Left forelimb (tissue), 1 donor: ENCODE data around the gene SESN3.
"Not testable (repeated sequence)": the region's sequence is repeated elsewhere in the genome, so short reads cannot be mapped to it uniquely, and the experiment has no call there.

ENCODE experiments used
- DNase-seq: peaks from one replicate; pipeline ENCODE4 v3.0.0-alpha.2; 2018; ENCODE audit warnings: low spot score

SESN3 gene, protein sequence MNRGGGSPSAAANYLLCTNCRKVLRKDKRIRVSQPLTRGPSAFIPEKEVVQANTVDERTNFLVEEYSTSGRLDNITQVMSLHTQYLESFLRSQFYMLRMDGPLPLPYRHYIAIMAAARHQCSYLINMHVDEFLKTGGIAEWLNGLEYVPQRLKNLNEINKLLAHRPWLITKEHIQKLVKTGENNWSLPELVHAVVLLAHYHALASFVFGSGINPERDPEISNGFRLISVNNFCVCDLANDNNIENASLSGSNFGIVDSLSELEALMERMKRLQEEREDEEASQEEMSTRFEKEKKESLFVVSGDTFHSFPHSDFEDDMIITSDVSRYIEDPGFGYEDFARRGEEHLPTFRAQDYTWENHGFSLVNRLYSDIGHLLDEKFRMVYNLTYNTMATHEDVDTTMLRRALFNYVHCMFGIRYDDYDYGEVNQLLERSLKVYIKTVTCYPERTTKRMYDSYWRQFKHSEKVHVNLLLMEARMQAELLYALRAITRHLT

DNA sequence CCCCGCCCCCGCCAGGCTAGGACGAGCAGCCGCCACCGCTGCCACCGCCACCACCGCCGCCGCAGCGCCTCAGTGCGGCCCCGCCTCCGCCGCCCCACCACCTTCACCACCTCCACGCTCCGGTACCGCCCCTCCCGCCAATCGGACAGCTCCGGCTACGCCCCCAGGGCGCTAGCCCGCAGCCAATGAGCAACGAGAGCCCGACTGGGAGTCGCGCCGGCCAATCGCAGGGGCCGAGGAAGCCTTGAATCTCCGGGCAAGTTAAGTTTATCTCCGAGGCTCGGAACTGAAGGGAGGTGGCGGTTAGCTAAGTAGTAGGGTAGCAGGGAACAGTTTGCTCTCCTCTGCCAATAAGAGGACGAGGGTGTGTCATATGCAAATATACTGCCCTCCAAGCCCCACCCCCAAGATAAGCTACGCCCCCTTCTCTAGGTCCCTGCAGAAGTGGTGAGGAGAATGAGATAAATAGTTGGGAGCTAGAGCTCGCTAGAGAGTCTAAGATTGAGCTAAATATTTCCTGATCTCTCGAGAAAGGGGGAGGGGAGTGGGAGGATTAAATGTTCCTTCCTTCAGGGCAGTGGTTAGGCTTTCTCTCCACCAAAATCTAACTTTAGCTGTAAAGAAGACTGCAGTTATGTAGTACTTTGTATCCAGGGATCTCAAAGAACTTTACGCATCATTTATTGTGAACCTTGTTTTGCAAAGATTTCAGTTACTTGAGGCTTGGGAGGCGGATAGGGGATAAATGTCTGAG is at the start of gene SESN3:
Gene SESN3 (minus strand): TSS at position 76 of the 754 bp plus-strand sequence. CDS start 342 bp downstream, outside the sequence.
- peak; percentile 98 for DNase-seq

DNA sequence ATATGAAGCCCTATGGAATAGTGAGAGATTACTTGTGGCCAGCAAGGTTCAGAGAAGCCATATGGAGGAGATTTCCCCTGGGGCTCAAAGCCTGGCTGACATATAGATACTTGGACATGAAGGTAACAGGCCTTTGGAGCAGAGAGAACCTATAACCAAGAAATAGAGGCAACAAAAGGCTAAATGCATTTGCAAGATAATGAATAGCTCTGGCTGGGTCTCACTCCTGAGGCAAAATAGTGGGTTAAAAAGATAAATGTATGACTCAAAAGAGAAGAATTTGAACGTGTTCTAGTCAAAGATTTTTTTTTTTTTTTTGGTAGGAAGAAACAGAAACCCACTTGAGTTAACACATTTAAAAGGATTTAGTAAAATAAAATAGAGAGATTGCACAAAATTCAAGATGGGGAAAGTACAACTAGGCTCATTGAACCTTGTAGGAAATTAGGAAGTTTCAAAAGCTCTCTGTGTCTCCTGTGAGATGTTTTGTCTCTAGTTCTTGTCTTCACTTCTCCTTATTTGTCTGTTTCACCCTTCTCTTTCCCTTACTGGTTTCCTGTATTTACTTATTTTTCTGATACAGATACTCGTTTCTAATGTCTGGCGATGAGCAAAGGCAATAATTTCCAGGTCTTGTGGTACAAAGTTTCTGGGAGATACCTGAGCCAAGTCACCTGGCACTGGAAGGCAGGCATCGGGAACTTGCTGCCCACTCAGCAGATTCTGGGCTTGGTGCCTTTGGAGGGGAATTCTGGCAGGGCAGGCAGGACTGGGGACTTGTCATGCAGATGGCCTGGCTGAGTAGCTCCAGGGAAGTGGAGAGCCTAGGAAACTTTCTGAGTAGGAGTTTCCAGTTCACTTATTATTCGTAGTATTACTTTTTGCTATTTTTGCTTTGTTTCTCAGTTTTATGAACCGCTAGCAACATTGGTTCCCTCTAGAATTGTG is 49.2 kb upstream of the SESN3 start:
- DNase-seq = no peak

DNA sequence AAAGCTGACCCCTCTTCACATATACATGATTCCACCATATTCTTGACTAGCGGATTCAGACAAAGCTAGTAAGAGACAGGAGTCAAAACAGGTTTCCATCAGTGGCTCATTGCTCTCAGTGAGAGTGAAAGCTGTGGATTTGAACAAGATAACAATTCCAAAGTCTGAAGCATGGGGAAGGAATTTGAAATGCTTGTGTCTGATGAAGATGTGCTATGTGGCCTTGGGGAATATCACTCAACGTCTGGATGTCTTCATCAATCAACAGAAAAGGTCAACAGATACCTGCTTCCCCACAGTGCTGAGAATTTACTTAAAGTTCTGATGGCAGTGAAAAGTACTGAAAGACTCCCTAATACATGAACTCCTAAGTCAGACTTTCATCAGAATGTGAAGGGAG is 46.9 kb upstream of the SESN3 start:
- DNase-seq = no peak

DNA sequence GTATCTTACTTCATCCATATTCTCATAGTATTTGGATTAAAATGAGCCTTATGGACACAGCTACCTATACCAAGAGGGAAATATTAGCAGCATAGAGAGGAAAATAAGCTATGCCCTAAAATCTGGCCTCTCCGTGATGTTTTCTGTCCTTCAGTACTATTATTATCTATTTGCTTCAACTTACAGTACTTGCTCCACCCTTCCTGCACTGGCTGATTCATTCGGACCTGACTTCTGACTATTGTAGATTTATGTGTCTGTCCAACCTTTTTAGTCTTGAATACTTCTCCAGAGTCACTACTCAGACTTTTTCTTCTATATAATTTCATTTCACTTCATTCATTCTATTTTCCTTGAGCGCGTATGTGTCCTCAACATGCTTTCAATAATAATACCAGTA is 45.1 kb upstream of the SESN3 start:
- DNase-seq = no peak

DNA sequence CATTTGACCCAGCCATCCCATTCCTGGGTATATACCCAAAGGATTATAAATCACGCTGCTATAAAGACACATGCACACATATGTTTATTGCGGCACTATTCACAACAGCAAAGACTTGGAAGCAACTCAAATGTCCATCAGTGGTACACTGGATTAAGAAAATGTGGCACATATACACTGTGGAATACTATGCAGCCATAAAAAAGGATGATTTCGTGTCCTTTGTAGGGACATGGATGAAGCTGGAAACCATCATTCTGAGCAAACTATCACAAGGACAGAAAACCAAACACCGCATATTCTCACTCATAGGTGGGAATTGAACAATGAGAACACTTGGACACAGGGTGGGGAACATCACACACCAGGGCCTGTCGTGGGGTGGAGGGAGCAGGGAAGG is 42.6 kb upstream of the SESN3 start:
- DNase-seq = not testable (repeated sequence)

DNA sequence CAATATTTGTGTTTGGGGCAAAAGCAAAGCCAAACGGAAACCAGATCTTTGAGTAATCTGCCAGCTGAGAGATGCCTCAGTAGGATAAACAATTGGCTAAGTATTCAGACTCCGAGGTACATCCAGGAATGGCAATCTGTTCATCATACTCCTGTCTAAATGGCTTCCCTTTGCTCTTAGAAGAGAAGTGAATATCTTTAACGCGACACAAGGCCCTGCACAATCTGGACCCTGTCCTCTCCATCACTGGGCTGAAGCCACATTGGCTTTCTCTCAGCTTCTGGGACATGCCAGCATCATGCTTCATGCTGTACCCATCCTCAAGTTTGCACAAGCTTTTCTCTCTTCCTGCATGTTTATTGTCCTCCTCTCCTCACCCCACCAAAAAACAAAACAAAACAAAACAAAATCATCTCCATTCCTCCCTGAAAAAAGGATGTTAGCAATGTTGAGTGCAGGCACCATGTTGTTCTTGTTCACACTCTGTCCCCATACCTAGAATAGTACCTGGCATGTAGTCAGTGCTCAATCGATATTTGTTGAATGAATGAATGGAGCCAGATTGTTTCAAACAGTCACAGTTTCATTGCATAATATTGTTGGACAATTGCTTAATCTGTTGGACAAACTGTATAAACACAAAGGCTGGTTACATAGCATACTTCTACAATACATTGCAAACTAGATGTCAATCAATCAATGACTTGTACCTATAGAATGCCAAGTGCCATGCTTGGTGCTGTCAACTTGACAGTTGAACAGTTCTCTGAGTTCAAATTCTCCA is 38.2 kb upstream of the SESN3 start:
- DNase-seq = no peak

DNA sequence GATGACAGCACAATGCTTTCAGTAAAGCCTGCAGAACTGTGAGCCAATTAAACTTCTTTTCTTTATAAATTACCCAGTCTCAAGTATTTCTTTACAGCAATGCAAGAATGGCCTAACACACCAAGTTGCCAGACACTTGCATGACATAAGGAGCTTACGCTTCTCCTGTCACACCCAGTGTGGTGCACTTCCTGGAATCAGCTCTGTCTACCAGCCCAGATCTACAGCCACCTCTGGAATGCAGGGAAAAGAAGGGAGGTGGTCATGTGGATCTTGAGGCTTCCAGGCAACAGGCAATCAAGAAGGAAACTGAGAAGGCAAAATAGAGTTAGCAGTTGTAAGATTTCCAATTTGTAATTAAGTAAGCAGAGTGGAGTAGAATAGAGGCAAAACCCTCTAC is 37.4 kb upstream of the SESN3 start:
- no peak for DNase-seq

DNA sequence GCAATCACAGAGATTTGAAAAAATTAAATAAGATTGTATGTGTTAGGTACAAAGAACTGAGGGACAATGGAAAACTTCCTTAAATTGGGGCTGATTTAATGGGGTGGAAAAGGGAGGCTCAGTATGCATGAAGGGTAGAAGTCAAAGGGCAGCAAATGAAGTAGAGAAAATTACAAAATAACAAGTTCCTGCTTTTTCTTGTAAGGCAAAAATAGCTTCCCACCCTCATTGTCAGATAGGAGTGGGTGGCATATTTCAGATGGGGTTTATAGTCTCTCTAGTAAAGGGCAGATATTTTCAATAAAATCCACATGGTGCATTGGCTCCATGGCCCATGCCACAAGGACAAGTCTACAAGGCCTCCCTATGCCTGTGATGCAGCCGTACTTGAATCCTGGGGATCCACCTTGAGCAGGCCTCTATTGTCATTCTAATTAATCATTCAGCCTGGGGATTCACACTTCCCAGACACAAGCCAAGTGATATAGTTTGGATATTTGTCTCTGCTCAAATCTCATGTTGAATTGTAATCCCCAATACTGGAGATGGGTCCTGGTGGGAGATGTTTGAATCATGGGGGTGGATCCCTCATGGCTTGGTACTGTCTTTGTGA is 36.7 kb upstream of the SESN3 start:
- DNase-seq = no peak

DNA sequence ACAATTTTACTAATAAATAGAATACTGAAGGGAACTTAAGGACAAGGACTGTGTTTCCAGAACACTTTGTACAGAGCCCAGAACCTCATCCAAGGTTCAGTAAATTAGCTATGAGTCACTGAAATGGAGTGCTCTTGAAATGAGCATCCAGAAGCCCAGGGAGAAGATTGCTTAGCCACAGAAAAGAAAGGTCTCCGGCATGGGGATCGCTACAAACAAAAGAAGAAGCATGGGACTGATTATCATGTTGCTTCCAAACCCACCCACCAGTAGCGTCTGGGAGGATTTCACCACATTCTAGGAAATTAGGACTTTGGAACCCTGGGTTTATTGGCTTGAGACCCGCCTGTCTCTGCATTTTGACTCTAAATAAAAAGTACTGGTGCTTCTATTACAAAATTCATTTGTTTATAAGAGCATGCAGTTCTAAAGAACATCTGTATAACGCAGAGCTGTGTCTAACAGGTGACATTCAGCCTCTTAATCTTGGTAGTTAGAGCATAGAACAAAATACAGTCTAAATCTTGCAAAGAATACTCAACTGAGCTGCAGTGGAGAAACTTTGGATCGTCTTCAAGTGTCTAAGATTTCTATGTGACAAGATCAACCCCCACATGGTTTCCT is 35.9 kb upstream of the SESN3 start:
- DNase-seq = no peak

DNA sequence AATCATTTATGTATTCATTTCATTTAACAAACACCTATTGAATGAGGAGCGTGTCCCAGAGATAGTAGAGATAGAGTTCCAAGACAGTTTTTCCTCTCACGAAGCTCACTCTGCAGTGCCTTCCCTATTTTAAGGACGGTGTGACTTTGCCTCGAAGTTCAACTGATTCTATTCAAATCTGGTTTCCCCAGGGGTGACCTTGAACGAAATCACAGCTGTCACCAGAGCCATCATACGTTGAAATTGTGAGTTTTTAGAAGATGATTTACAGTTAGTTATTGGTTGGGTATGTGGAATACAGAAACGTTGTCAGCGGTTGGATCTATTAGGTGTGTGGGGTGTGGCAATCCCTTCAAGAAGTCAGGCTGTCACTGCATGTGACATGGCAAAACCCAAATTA is 33.9 kb upstream of the SESN3 start:
- no peak for DNase-seq

DNA sequence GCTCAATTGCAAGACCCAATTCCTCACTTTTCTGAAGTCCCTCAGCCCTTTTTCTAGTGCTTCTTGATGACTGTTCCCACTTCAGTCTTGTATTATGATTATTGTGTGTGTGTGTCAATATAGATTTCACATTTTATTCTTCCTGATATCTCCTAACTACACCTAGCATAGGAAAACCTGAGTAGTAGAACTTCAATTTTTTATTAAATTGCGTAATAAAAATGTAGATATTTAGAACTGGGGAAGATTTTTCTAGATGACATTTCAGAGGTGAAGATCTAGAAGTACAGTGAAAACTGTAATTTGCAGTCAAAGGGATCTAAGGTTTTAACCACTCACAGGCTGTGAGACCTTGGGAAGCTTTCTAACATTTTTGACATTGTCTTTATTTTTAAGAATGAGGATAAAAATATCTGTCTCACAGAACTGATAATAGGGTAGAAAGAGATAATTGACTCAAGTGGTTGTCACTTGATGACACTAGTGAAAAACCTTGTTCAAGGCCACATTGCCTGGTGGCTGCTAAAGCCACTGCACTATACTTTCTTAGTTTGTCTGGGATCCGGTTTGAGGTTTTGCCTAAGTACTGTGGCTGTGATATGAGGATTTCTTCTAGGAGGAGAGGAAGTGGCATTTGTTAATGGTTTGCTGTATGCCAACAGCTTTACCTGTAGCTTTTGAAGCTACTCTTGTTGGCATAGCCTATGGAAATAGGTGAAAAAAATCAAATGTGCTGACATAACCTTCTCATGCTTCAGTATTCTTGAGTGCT is 32.2 kb upstream of the SESN3 start:
- DNase-seq = no peak

DNA sequence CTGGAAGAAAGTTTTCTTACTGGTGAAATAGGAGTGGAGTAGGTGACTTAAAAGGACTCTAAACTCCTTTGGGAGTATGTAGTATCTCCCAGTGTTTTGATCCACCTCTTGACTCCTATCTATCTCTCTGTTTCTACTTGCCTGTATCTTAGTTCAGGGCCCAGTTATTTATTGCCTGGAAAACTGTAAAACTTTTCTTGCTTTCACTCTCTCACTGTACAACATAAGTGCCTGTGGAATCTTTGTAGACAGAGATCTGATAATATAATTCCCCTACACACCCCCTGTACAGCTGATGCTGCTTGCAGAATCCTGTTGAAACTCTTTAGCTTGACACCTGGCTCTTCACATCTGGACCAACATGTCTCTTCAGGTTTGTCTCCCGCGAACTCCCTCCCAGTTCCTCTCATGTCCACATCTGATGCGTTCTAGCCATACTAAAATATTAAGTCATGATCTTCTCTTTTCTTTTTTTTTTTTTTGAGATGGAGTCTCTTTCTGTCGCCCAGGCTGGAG is 26.5 kb upstream of the SESN3 start:
- DNase-seq = no peak

DNA sequence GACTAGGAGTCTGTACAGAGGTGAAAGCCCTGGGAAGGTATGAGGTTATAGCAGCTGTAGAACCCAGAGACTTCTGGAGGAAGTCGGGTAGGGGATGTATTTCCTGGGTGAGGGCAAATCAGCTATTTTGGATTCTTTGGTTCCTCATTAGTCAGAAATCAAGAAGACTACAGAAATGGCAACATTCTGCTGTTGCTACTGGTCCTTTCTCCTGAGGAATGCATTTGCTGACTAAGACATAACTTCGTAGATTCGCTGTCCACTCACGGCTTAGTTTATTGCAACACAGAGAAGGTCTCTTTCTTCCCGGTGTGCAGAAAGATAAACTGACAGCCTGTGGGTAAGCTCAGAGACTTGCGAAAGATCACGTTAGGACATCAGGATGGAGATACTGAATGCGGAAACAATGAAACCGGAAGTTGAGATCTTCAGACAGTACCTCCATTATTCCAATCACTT is 25.3 kb upstream of the SESN3 start:
- no peak for DNase-seq

DNA sequence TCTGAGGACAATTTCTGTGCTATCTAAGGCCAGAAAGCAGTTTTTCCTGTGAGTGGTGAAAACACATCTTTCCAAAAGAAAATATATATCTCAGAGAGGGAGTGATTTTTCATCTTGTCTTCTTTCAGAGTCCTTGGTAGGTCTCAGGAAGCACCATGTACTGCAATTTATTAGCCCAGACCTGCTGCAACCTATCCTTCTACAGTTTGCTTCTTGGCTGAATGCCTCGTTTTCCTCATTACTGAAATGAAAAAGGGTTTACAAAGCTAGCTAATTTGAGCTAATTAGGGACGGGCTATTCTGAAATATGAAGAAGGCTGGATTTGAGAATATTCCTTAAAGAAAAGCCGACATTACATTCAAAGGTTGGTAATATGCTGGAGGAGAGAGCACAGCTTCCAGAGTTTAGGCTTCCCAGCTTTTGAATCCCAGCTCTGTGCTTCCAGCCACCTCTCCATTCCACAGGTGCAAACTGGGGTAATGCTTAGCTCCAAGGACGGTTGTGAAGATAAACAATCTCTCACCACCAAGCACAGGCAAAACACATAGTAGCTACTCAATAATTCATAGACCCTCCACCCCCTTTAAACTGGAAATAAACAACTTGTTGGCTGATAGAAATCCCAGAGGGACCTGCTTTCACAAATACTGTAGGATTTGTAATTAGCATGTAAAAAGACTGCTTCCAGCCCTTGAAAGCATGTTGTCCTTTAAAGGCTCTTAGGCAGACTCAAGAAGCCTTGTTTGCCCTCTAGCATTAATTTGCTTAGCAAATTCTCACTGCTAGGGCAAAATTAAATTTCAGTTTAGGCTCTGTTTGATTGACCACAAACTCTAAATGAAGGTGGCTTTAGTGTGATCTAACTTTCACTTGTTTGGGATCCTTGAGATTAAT is 24.5 kb upstream of the SESN3 start:
- DNase-seq = no peak

DNA sequence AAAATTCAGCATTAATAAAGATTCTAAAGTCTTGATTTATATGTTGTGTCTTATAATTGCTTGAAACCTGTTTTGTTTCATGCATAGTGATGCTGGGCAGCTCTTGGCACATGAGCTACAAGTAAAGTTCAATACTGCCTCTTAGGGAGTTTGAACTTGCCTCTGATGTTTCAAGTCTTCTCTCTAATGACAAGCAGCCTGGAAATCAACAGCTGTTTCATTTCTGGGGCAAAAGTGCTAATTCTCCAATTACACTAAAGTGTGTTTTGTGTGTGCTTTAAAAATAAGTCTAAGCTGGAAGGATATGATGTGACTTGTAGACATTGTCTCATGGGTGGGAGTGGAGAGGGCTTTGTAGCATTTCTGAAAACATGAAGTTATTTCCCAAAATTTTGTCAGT is 23.7 kb upstream of the SESN3 start:
- DNase-seq = no peak

DNA sequence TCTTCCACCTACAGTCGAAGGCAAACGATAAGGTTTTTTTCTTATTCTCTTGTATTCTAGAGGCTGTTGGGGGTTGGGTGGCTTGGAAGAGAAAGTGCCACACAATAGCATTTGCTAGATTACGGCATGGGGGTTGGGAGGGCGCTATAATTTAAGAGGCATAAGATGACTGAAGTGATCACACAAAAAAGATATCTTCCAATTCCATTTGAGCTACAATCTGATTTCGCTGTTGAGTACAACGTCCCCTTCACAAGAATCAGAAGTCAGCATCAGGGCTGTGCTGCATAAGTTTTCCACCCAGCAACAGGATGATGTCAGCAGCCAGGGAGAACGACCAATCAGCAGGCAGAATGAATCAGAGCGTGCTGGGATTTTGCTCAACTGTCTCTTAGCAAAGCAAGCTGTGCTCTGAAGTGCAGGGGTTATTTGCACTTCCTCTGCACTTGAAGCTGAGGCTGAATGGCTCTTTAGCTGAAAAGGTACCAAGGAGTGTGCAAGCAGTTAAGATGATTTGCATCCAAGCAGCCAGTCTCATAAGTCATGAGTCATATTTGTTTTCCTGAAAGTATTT is 23.2 kb upstream of the SESN3 start:
- DNase-seq = peak; percentile 87

DNA sequence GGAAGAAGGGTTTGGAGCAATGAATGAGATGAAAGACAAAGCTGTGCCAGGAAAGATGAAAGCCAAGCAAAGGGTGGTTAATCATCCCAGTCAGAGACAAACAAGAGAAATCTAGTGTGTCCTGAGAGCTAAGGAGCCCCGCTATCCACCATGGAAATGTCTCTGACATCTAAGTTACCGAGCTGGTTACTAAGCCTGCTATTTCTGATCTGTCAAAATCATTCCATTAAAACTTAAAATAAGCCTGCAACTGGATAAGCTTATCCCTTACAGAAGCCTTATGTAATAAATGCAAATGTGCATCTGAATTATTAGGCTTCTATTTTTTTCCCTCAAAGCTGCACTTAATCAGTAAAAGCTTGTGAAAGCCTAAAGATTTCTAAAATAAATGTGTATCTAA is 22.1 kb upstream of the SESN3 start:
- no peak for DNase-seq

DNA sequence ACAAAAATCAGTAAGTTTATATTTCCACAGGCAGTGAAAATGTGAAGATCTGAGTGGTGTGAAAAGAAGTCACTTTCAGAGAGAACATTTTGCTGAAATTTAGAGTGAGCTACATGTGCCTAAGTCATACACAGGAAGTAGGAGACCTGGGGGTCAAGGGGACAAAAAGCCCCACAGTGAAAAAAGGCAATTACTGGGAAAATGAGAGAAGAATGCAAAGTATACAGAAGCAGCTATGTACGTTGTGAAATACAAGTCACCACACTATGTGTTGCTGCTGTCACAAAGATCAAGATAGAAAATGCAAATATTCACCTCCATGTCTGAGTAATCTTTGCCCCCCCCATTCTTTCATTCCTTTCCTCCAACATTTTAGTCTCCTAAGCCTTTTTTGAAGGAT is 21.6 kb upstream of the SESN3 start:
- DNase-seq = no peak
